SK-N-SH (cell line): ENCODE results near the gene APOF. TPM values are rescaled to one million over a fixed set of nuclear protein-coding genes. Genes with fewer than 3 reads are reported as not detected.
A peak's percentile ranks its signal among the peaks of the same experiment; 100 is the strongest.

ENCODE experiments used
- CTCF ChIA-PET: fragments of 300-600, 350-600 bp; formaldehyde crosslinking; extraction: SDS; loops from one replicate; lab custom pipeline; 2021; lab: Yijun Ruan, JAX
- POLR2A ChIA-PET: fragments of 350-600 bp; sonication (Branson Sonifier 250); formaldehyde crosslinking; extraction: SDS; loops from one replicate; lab custom pipeline; 2020; ENCODE audit warnings: antibody characterized with exemption, inconsistent platforms; lab: Yijun Ruan, JAX
- DNase-seq: peaks from one replicate; pipeline ENCODE4 v3.0.0; 2012
- H2AFZ ChIP-seq: fragments of 200-600 bp; sonication (generic); 2 replicates; pipeline ENCODE4 v1.8.1; 2016; ENCODE audit warnings: antibody characterized with exemption, mild to moderate bottlenecking, low read depth
- H3F3A ChIP-seq: fragments of 200-600 bp; sonication (generic); replicated peaks from 2 replicates; pipeline ENCODE3; 2016; ENCODE audit warnings: antibody characterized with exemption, mild to moderate bottlenecking; ENCODE audit not compliant: insufficient read depth
- H3K27ac ChIP-seq, 2 experiments: fragments of 200-500 bp in 1 of 2; fragments of 200-600 bp in 1 of 2; sonication (Bioruptor generic) in 1 of 2; sonication (generic), shearing (Covaris generic) in 1 of 2; 2 replicates each; pipeline versions ENCODE4 v1.5.1 to v1.6.1; 2014 to 2016; ENCODE audit warnings: low read depth in 2 of 2, inconsistent platforms in 1 of 2, low read length in 1 of 2, mild to moderate bottlenecking in 1 of 2, mixed read lengths in 1 of 2
- H3K27me3 ChIP-seq: fragments of 200-600 bp; sonication (generic), shearing (Covaris generic); 2 replicates; pipeline ENCODE4 v1.6.1; 2016; ENCODE audit warnings: mixed run types; ENCODE audit not compliant: insufficient read depth
- H3K36me3 ChIP-seq, 2 experiments: fragments of 200-500 bp in 1 of 2; fragments of 200-600 bp in 1 of 2; sonication (Bioruptor generic) in 1 of 2; sonication (generic) in 1 of 2; replicated peaks in 1 of 2; 2 replicates each; pipeline versions ENCODE3 to v1.5.1; 2014 to 2016; ENCODE audit warnings: low read length in 1 of 2, mild to moderate bottlenecking in 1 of 2; ENCODE audit not compliant: insufficient read depth in 2 of 2, control insufficient read depth in 1 of 2
- H3K4me1 ChIP-seq, 2 experiments: fragments of 200-500 bp in 1 of 2; fragments of 200-600 bp in 1 of 2; sonication (Bioruptor generic) in 1 of 2; sonication (generic), shearing (Covaris generic) in 1 of 2; 2 replicates each; pipeline versions ENCODE4 v1.5.1 to v1.6.1; 2014 to 2016; ENCODE audit warnings: low read depth in 1 of 2, low read length in 1 of 2, mixed run types in 1 of 2; ENCODE audit not compliant: insufficient read depth in 2 of 2, control insufficient read depth in 1 of 2
- H3K4me2 ChIP-seq: fragments of 200-600 bp; sonication (generic), shearing (Covaris generic); 2 replicates; pipeline ENCODE4 v1.6.1; 2017; ENCODE audit warnings: mixed run types
- H3K4me3 ChIP-seq, 2 experiments: fragments of 200-500 bp in 1 of 2; fragments of 200-600 bp in 1 of 2; sonication (Bioruptor generic) in 1 of 2; sonication (generic), shearing (Covaris generic) in 1 of 2; 2 replicates each; pipeline versions ENCODE4 v1.5.1 to v1.8.1; 2014 to 2016; ENCODE audit warnings: low read depth in 2 of 2, inconsistent platforms in 1 of 2, low read length in 1 of 2, mild to moderate bottlenecking in 1 of 2, mixed read lengths in 1 of 2, moderate library complexity in 1 of 2
- H3K79me2 ChIP-seq: fragments of 200-600 bp; sonication (generic); 2 replicates; pipeline ENCODE4 v1.8.1; 2017; ENCODE audit warnings: mild to moderate bottlenecking; ENCODE audit not compliant: insufficient read depth
- H3K9ac ChIP-seq: fragments of 200-600 bp; sonication (generic); 2 replicates; pipeline ENCODE4 v1.6.1; 2017; ENCODE audit warnings: mixed run types
- H3K9me2 ChIP-seq: fragments of 200-600 bp; sonication (generic); 2 replicates; pipeline ENCODE4 v1.6.1; 2017; ENCODE audit warnings: mixed run types
- H3K9me3 ChIP-seq: fragments of 200-600 bp; sonication (generic); 2 replicates; pipeline ENCODE4 v1.6.1; 2017; ENCODE audit warnings: mixed run types, mild to moderate bottlenecking, moderate library complexity
- H4K20me1 ChIP-seq: fragments of 200-600 bp; sonication (generic); 2 replicates; pipeline ENCODE4 v1.6.1; 2017; ENCODE audit warnings: mild to moderate bottlenecking, mixed run types; ENCODE audit not compliant: insufficient read depth
- CHD2 ChIP-seq: fragments of 150-350 bp; IDR thresholded peaks from 2 replicates; pipeline ENCODE4 v1.6.1; 2018; ENCODE audit warnings: low read length; ENCODE audit not compliant: partially characterized antibody
- EP300 ChIP-seq, 2 experiments: IDR thresholded peaks; 2 replicates each; pipeline versions ENCODE4 v1.4.0 to v1.6.1; 2012; ENCODE audit warnings: borderline replicate concordance in 1 of 2, low read depth in 1 of 2, low read length in 1 of 2
- FOXM1 ChIP-seq: IDR thresholded peaks from 2 replicates; pipeline ENCODE4 v1.4.0; 2012; ENCODE audit warnings: low read depth, mild to moderate bottlenecking
- GATA2 ChIP-seq: sonication (generic); formaldehyde crosslinking; IDR thresholded peaks from 2 replicates; pipeline ENCODE4 v1.5.0; 2020; ENCODE audit warnings: mild to moderate bottlenecking, missing genetic modification reagents
- JUND ChIP-seq: IDR thresholded peaks from 2 replicates; pipeline ENCODE4 v1.4.0; 2012
- MXI1 ChIP-seq: IDR thresholded peaks from 2 replicates; pipeline ENCODE4 v1.6.1; 2012; ENCODE audit warnings: mild to moderate bottlenecking, low read depth, low read length, improper control_type of control experiment
- NFIC ChIP-seq: IDR thresholded peaks from 2 replicates; pipeline ENCODE4 v1.4.0; 2012; ENCODE audit warnings: borderline replicate concordance
- RCOR1 ChIP-seq: fragments of 150-350 bp; IDR thresholded peaks from 2 replicates; pipeline ENCODE4 v1.6.1; 2017; ENCODE audit warnings: antibody characterized with exemption, low read length
- SIN3A ChIP-seq: IDR thresholded peaks from 2 replicates; pipeline ENCODE4 v1.6.1; 2012; ENCODE audit warnings: low read depth, mild to moderate bottlenecking, low read length, moderate library complexity, borderline replicate concordance
- TAF1 ChIP-seq: IDR thresholded peaks from 2 replicates; pipeline ENCODE4 v1.6.1; 2012; ENCODE audit warnings: low read depth, mild to moderate bottlenecking, low read length, moderate library complexity, borderline replicate concordance
- TCF12 ChIP-seq: IDR thresholded peaks from 2 replicates; pipeline ENCODE4 v1.4.0; 2012
- TEAD4 ChIP-seq: IDR thresholded peaks from 2 replicates; pipeline ENCODE4 v1.4.0; 2012; ENCODE audit warnings: mild to moderate bottlenecking, borderline replicate concordance; ENCODE audit not compliant: insufficient read depth
- ZBTB33 ChIP-seq: IDR thresholded peaks from 2 replicates; pipeline ENCODE4 v1.4.0; 2012; ENCODE audit warnings: low read depth, borderline replicate concordance
- WGBS: methylation state at CpG from one replicate; pipeline ENCODE4 v1.1.6; 2017; ENCODE audit warnings: low lambda C conversion rate; 5-methylcytosine and 5-hydroxymethylcytosine counted together
- polyA plus RNA-seq, 3 experiments: library from polyadenylated mRNA; depleted of rRNA; stranded (reverse); fragments of >200 nt; gene quantifications; 2 replicates each; pipeline ENCODE4 v1.2.3, GENCODE V29; 2012
- TF ChIP-seq, protein P1 (sequence below): fragments of 150-350 bp; IDR thresholded peaks from 2 replicates; pipeline ENCODE4 v1.6.1; 2017; ENCODE audit warnings: antibody characterized with exemption, low read length, low read depth, borderline replicate concordance
- TF ChIP-seq, protein P2 (sequence below): fragments of 200-600 bp; sonication (generic); IDR thresholded peaks from 2 replicates; pipeline ENCODE4 v1.6.1; 2017; ENCODE audit warnings: antibody characterized with exemption, mild to moderate bottlenecking, moderate library complexity
- TF ChIP-seq, protein P3 (sequence below): fragments of 150-350 bp; IDR thresholded peaks from 2 replicates; pipeline ENCODE4 v1.6.1; 2016; ENCODE audit warnings: mild to moderate bottlenecking, low read depth, low read length
- TF ChIP-seq, protein P4 (sequence below): IDR thresholded peaks from 2 replicates; pipeline ENCODE4; 2012

The APOF gene
- polyA plus RNA-seq, 1 of the 3 experiments (the other 2 are of a cell fraction), result not detected

DNA sequence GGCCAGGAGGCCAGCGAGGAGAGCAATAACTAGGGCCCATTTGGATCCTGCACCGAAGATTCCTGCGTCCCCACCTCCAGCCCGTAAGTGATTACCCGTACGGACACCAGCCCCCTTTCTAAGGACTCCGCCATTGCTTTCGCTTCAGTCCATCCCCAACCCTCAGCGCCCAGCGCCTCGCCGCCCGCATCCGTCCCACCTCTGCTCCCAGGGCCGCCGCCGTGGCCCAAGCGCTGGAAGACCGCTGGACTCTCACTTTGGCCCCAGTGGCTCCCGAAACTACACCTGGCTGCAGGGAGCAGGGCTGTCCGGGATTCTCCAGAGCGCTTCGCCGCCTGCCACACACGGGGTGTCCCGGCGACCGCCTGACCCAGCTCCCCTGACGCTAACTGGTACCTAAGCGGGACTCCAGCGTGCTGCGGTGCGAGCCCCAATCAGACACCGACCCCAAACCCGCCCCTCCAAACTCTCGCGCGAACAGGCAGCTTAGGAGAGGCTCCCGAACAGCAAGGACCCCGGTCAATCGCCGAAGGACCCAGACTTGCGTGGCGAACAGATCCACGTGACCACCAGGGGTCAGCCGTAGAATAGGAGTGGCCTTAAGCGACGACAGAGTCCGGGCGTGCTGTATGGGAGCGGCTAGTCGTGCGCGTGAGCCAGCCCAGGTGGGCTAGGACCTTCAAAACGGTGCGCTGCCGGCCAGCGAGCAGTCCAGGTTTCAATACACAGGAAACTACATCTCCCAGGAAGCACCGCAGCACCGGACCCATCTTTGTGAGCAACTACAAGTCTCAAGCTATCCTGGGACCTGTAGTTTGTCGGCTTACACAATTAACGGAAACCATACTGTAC lies 46.8 kb downstream of the APOF start, which contains the start of gene CNPY2 (continued):
- TF ChIP-seq ZBTB33 (peak; percentile 97), TAF1 (peak; percentile 81; the same call in 1 of the 2 replicates), EP300 (IDR thresholded peaks at IDR 0.05; ENCODE audit: borderline replicate concordance in 1 of 2, low read depth in 1 of 2, low read length in 1 of 2) (no peak; a peak in 1 of 4 replicates), NFIC (no peak), TCF12 (no peak), FOXM1 (no peak)
- TF ChIP-seq, protein P1, sequence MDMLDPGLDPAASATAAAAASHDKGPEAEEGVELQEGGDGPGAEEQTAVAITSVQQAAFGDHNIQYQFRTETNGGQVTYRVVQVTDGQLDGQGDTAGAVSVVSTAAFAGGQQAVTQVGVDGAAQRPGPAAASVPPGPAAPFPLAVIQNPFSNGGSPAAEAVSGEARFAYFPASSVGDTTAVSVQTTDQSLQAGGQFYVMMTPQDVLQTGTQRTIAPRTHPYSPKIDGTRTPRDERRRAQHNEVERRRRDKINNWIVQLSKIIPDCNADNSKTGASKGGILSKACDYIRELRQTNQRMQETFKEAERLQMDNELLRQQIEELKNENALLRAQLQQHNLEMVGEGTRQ, result peak; percentile 46
- TF ChIP-seq, protein P2, sequence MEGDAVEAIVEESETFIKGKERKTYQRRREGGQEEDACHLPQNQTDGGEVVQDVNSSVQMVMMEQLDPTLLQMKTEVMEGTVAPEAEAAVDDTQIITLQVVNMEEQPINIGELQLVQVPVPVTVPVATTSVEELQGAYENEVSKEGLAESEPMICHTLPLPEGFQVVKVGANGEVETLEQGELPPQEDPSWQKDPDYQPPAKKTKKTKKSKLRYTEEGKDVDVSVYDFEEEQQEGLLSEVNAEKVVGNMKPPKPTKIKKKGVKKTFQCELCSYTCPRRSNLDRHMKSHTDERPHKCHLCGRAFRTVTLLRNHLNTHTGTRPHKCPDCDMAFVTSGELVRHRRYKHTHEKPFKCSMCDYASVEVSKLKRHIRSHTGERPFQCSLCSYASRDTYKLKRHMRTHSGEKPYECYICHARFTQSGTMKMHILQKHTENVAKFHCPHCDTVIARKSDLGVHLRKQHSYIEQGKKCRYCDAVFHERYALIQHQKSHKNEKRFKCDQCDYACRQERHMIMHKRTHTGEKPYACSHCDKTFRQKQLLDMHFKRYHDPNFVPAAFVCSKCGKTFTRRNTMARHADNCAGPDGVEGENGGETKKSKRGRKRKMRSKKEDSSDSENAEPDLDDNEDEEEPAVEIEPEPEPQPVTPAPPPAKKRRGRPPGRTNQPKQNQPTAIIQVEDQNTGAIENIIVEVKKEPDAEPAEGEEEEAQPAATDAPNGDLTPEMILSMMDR, result peak; percentile 24; the same call in 1 of the 2 replicates

GRCh38 chr12:56315249-56315621 lies 47.4 kb downstream of the APOF start:
- Histone ChIP-seq H3K27ac (peak overlapping the region; percentile 84 to 91), H3K79me2 (peaks cover 26% of the 10 kb centered on the region), H3K27me3 (no peaks in the 10 kb centered on the region), H3K9ac (peak overlapping the region; percentile 93), H3K36me3 (peaks cover 20 to 24% of the 10 kb centered on the region in 2 experiments), H3K4me2 (peak overlapping the region; percentile 94), H4K20me1 (no peaks in the 10 kb centered on the region), H3F3A (peaks cover 20% of the 10 kb centered on the region), H3K4me1 (peaks cover 12 to 13% of the 10 kb centered on the region in 2 experiments; a peak in 3 of 4 replicates), H3K4me3 (peak overlapping the region; percentile 83 to 86), H3K9me2 (no peaks in the 10 kb centered on the region), H3K9me3 (no peaks in the 10 kb centered on the region), H2AFZ (peak overlapping the region; percentile 80)
- ChIA-PET POLR2A (interaction anchor here (1.0 to 2.8 kb wide), 11 partner anchors 11 to 410 kb away, joined by 3 to 15 read pairs (median 4); partner anchors contain the start of genes ANKRD52, CS, NACA and PAN2), CTCF (interaction anchor here (0.6 to 1.9 kb wide), 9 partner anchors 17 to 152 kb away, joined by 3 to 15 read pairs (median 3); partner anchors contain the start of genes RNF41 and TIMELESS)
- no peak for TF ChIP-seq RCOR1
- TF ChIP-seq SIN3A, result no peak
- TF ChIP-seq, protein P3, sequence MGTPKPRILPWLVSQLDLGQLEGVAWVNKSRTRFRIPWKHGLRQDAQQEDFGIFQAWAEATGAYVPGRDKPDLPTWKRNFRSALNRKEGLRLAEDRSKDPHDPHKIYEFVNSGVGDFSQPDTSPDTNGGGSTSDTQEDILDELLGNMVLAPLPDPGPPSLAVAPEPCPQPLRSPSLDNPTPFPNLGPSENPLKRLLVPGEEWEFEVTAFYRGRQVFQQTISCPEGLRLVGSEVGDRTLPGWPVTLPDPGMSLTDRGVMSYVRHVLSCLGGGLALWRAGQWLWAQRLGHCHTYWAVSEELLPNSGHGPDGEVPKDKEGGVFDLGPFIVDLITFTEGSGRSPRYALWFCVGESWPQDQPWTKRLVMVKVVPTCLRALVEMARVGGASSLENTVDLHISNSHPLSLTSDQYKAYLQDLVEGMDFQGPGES, result no peak
- no peak for TF ChIP-seq GATA2 (CRISPR knock-in tag)
- TF ChIP-seq NFIC, result no peak
- TF ChIP-seq MXI1, result no peak
- no peak for TF ChIP-seq TEAD4
- TF ChIP-seq CHD2, result no peak
- TF ChIP-seq JUND, result no peak
- TF ChIP-seq, protein P4, sequence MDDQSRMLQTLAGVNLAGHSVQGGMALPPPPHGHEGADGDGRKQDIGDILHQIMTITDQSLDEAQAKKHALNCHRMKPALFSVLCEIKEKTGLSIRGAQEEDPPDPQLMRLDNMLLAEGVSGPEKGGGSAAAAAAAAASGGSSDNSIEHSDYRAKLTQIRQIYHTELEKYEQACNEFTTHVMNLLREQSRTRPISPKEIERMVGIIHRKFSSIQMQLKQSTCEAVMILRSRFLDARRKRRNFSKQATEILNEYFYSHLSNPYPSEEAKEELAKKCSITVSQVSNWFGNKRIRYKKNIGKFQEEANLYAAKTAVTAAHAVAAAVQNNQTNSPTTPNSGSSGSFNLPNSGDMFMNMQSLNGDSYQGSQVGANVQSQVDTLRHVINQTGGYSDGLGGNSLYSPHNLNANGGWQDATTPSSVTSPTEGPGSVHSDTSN, result no peak
- 0% methylated on average over 10 of the region's 11 CpGs for WGBS
- peak; percentile 37 for DNase-seq
